HG03565 (cell line): Measurements from ENCODE around the gene TMED4.
"Not testable (repeated sequence)": the region's sequence is repeated elsewhere in the genome, so short reads cannot be mapped to it uniquely, and the experiment has no call there.

ENCODE experiments used
- ATAC-seq: cut with Tn5 transposase; IDR thresholded peaks from one replicate; pipeline ENCODE4 v1.9.1; 2021; ENCODE audit warnings: mild to moderate bottlenecking, moderate library complexity; ENCODE audit not compliant: unreplicated experiment

Gene TMED4

GRCh38 chr7:44607141-44608068 lies 25.4 kb upstream of the TMED4 start:
- no peak for ATAC-seq

- peak; percentile 84 for ATAC-seq
Observed at GRCh38 chr7:44606341-44607140, 24.5 kb upstream of the TMED4 start, which contains the start of gene OGDH. Gene OGDH (plus strand): TSS chr7:44606627. CDS start chr7:44624344, 17,717 bp downstream.

- ATAC-seq: no peak
Observed at GRCh38 chr7:44604941-44605340, 22.9 kb upstream of the TMED4 start.

GRCh38 chr7:44603193-44603592 lies 21.2 kb upstream of the TMED4 start:
- ATAC-seq: no peak

GRCh38 chr7:44602576-44602910 lies 20.5 kb upstream of the TMED4 start:
- ATAC-seq: no peak

- ATAC-seq: no peak
Observed at GRCh38 chr7:44599222-44599621, 17.2 kb upstream of the TMED4 start.

GRCh38 chr7:44597181-44597580 lies 15.2 kb upstream of the TMED4 start:
- ATAC-seq: not testable (repeated sequence)

- ATAC-seq: no peak
Observed at GRCh38 chr7:44595934-44596635, 14.1 kb upstream of the TMED4 start.

- ATAC-seq: no peak
Observed at GRCh38 chr7:44590910-44591309, 8.9 kb upstream of the TMED4 start.

GRCh38 chr7:44587843-44588711 lies 6.0 kb upstream of the TMED4 start:
- no peak for ATAC-seq

- no peak for ATAC-seq
Observed at GRCh38 chr7:44583146-44583865, 1.3 kb upstream of the TMED4 start.

- ATAC-seq: peak; percentile 22
Observed at GRCh38 chr7:44580945-44581878, 819 bp downstream of the TMED4 start.

GRCh38 chr7:44576228-44576627 lies 5.8 kb downstream of the TMED4 start:
- no peak for ATAC-seq

GRCh38 chr7:44575054-44575453 lies 7.0 kb downstream of the TMED4 start:
- no peak for ATAC-seq

GRCh38 chr7:44574287-44574872 lies 7.7 kb downstream of the TMED4 start:
- no peak for ATAC-seq

GRCh38 chr7:44573464-44574286 lies 8.4 kb downstream of the TMED4 start, which contains the start of gene DDX56:
Gene DDX56 (minus strand): TSS chr7:44573908. CDS start chr7:44573895, 13 bp downstream.
- ATAC-seq: peak; percentile 93

GRCh38 chr7:44572771-44573170 lies 9.3 kb downstream of the TMED4 start:
- no peak for ATAC-seq
